Measurements from ENCODE around the gene NPR1. TPM values are rescaled to one million over a fixed set of nuclear protein-coding genes. Genes with fewer than 3 reads are reported as not detected.

NPR1 gene
- total and polyA plus RNA-seq, 2 of the 13 experiments (the other 11 are each of a cell fraction or from before 2014, with no cell fraction given), result not detected

GRCh38 chr1:153670859-153671627 lies 7.4 kb upstream of the NPR1 start, which contains the start of gene ILF2 (continued):
- TF ChIP-seq THAP7 (CRISPR knock-in tag; IDR thresholded peaks at IDR 0.05) (no peak), CREB1 (IDR thresholded peaks at IDR 0.05) (peak; percentile 88), CREB1 (CRISPR knock-in tag; IDR thresholded peaks at IDR 0.05) (peak; percentile 93), ZNF501 (CRISPR knock-in tag; IDR thresholded peaks at IDR 0.05) (peak; percentile 71; the same call in 1 of the 2 replicates), ZNF639 (CRISPR knock-in tag; conservative IDR thresholded peaks at IDR 0.05) (no peak), ZNF577 (CRISPR knock-in tag; IDR thresholded peaks at IDR 0.05; ENCODE audit: borderline replicate concordance, low read depth) (no peak), DMAP1 (CRISPR knock-in tag; IDR thresholded peaks at IDR 0.05) (peak; percentile 94), ZNF562 (CRISPR knock-in tag; IDR thresholded peaks at IDR 0.05; ENCODE audit: borderline replicate concordance) (no peak), ZSCAN20 (CRISPR knock-in tag; IDR thresholded peaks at IDR 0.05; ENCODE audit: borderline replicate concordance) (no peak), ZBTB2 (CRISPR knock-in tag; IDR thresholded peaks at IDR 0.05; ENCODE audit: low read depth) (no peak), NR3C1 (CRISPR knock-in tag; IDR thresholded peaks at IDR 0.05) (no peak), SMARCC2 (IDR thresholded peaks at IDR 0.05) (0 out of 2 replicates have a peak, but pooled peaks have one; percentile 30), HNRNPH1 (optimal IDR thresholded peaks at IDR 0.05; ENCODE audit: low read depth, low read length) (no peak), ZNF512B (CRISPR knock-in tag; IDR thresholded peaks at IDR 0.05; ENCODE audit: borderline replicate concordance) (no peak)
- TF ChIP-seq, protein P1, sequence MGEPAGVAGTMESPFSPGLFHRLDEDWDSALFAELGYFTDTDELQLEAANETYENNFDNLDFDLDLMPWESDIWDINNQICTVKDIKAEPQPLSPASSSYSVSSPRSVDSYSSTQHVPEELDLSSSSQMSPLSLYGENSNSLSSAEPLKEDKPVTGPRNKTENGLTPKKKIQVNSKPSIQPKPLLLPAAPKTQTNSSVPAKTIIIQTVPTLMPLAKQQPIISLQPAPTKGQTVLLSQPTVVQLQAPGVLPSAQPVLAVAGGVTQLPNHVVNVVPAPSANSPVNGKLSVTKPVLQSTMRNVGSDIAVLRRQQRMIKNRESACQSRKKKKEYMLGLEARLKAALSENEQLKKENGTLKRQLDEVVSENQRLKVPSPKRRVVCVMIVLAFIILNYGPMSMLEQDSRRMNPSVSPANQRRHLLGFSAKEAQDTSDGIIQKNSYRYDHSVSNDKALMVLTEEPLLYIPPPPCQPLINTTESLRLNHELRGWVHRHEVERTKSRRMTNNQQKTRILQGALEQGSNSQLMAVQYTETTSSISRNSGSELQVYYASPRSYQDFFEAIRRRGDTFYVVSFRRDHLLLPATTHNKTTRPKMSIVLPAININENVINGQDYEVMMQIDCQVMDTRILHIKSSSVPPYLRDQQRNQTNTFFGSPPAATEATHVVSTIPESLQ (CRISPR knock-in tag; conservative IDR thresholded peaks at IDR 0.05), result no peak
- TF ChIP-seq, protein P2, sequence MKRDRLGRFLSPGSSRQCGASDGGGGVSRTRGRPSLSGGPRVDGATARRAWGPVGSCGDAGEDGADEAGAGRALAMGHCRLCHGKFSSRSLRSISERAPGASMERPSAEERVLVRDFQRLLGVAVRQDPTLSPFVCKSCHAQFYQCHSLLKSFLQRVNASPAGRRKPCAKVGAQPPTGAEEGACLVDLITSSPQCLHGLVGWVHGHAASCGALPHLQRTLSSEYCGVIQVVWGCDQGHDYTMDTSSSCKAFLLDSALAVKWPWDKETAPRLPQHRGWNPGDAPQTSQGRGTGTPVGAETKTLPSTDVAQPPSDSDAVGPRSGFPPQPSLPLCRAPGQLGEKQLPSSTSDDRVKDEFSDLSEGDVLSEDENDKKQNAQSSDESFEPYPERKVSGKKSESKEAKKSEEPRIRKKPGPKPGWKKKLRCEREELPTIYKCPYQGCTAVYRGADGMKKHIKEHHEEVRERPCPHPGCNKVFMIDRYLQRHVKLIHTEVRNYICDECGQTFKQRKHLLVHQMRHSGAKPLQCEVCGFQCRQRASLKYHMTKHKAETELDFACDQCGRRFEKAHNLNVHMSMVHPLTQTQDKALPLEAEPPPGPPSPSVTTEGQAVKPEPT (CRISPR knock-in tag; IDR thresholded peaks at IDR 0.05; ENCODE audit: low read depth), result no peak
- TF ChIP-seq, protein P3, sequence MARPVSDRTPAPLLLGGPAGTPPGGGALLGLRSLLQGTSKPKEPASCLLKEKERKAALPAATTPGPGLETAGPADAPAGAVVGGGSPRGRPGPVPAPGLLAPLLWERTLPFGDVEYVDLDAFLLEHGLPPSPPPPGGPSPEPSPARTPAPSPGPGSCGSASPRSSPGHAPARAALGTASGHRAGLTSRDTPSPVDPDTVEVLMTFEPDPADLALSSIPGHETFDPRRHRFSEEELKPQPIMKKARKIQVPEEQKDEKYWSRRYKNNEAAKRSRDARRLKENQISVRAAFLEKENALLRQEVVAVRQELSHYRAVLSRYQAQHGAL (CRISPR knock-in tag; IDR thresholded peaks at IDR 0.05; ENCODE audit: not compliant biosample characterization), result no peak

Data from HepG2 (cell line).